GM18526 (cell line): ENCODE results near the gene NFIC.

ENCODE experiments used
- POLR2A ChIP-seq: IDR thresholded peaks from 3 replicates; pipeline ENCODE4 v1.6.1; 2011; ENCODE audit not compliant: insufficient read length; ENCODE audit errors: extremely low read depth

Gene NFIC

DNA sequence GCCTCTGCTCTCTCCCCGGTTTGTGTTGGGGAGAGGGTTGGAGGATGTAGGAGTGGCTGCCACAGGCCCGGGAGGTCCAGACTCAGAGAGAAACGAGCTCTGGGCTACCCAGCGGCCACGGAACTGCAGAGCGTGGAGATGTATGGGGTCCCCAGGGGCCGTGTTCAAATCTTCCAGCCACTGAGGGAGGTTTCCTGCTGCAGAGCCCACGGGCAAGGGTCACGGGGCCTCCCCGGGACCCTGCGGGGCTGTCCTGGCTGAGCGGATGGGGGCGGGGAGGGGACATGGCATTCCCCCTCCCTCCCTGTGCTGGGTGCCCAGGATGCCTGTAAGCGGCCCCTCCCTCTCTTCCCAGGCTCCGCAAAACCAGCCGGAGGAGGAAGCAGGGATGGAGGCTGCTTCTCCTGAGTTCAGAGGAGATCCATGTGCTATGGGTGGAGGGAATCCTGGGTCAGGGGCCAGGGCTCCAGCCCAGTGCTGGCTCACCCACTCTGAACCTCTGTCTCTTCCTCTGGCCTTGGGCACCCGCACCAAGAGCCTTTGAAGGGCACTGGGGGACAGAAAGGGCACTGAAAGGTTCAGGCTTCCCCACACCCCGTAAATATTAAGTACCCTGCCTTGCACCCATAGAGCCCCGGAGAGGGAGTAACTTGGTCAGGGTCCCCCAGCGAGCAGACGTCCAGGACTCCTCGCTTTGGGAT lies 91.3 kb downstream of the NFIC start:
- TF ChIP-seq POLR2A, result no peak

DNA sequence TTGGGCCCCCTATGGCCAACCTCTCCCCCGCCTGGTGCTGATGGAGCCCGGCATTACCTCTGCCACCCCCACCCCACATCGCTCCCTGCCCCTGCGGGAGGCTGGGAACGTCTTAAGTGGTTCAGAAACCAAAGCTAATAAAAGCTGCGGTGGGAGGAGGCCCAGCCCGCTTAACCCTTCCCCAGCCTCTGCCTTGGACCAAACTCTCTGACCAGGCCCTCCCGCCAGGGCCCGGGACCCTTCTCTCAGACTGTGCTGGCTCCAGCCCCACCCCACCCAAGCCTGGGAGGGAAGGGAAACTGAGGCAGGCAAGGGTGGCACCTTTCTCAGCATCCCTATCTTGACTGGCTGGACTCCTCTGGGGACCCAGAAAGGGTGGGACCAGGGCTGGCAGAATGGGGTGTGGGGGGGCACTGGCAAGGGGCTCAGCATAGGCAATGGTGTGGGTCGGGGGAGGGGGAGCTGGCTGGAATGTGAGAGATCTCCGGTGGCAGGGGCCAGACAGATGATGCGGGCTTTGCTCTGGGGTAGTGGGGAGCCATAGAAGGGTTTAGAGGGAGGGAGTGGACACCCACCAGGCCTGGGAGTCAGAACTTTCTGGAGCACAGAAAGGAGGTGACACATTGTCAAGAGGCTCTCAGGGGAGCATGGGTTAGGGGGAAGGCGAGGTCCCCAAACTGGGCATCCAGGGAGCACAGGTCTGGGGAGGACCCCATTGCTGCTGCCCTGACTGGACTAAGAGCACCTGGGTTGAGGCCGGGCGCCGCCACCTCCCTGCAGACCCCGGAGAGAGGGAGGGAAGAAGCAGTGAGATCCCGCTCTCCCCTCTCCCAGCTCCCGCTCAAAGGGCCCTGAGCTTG lies 92.1 kb downstream of the NFIC start:
- TF ChIP-seq POLR2A, result no peak

DNA sequence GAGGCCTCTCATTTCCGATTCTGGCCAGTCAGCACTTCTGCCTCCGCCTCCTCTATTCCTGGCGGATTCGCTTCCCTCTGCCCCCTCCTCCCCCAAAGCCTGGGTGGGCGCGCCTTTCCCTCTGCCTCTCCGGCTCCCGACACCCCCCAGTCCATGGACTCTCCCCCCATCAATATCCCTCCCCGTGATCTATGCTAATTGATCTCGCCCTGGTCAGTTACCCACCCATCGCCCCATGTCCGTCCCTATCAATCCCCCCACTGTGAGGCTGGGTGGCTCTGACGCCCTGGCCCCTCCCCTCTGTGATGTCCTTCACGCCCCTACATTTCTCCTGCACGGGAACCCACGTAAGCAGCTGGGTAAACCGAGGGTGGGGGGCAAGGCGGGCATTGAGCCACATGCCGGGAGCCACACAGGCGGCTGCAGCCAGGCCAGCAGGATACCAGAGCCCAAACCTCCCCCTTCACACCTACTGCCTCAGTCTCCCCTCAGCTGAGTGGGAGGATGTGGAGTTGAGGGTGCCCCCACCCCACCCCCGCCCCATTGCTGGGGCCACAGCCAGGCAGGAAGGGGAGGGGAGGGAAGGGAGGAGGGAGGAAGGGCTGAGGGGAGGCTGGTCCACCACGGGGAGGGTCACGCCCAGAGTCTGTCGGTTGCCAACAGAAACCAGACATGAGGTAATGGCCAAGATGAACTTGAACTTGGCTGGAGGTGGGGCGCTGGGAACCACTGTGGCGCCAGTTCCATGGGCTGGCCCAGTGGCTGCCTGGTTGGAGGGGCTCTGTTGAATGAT lies 92.9 kb downstream of the NFIC start:
- no peak for TF ChIP-seq POLR2A

DNA sequence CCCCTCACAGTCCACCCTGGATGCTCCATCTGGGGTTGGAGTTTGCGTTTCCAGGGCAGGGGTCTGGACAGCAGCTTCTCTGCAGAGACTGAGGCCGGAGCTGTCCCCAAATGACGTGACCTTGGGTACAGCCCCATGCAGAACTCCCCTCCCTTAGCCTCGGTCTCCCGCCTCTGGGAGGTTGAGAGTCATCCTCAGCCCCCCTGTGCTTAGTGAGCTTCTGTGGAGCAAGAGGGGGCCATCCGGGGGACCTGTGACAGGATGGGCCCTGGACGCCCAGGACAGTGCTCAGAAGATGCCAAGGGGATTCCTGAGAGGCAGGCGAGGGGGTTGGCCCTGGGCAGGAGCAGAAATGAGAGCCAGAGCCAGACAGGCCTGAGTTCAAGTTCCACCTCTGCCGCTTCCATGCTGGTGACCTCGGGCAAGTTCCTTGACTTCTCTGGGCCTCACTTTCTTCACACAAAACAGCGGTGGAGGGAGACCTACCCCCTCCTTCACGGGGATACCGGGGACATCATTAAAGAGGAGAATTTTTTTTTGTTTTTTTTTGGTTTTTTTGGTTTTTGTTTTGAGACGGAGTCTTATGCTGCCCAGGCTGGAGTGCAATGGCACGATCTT lies 93.7 kb downstream of the NFIC start:
- TF ChIP-seq POLR2A, result no peak

DNA sequence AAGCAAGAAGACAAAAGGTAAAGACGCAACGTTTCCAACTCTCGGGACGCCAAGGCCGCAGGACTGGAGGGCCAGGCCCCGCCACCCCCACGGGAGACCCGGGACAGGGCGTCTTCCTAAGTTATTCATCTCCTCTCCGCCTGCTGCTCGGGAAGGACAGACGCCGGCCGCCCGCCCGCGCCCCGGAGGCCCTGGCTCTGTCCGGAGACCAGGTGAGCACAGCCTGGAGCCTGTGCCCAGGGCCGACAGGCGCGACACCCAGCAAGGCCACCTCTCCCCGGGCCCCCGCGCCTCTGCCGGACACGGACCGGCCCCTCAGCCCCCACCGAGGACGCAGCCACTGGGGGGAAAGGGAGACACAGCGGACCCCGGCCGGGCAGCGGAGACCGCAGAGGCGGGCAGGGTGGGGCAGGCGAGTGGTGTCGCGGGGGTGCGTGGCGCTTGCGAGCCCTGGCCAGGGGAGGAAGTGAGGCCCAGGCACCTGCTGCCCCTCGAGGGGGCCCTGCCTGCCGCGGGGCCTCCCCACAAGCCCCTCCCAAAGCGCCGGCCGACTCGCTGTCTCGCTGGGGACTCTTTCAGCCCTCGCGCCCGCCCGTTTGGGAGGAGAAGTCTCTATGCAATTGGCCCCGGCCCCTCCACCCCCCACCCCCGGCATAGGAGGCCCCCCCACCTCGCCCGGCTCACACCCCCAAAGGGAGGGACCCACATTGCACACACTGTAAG lies 96.8 kb downstream of the NFIC start:
- TF ChIP-seq POLR2A, result no peak

DNA sequence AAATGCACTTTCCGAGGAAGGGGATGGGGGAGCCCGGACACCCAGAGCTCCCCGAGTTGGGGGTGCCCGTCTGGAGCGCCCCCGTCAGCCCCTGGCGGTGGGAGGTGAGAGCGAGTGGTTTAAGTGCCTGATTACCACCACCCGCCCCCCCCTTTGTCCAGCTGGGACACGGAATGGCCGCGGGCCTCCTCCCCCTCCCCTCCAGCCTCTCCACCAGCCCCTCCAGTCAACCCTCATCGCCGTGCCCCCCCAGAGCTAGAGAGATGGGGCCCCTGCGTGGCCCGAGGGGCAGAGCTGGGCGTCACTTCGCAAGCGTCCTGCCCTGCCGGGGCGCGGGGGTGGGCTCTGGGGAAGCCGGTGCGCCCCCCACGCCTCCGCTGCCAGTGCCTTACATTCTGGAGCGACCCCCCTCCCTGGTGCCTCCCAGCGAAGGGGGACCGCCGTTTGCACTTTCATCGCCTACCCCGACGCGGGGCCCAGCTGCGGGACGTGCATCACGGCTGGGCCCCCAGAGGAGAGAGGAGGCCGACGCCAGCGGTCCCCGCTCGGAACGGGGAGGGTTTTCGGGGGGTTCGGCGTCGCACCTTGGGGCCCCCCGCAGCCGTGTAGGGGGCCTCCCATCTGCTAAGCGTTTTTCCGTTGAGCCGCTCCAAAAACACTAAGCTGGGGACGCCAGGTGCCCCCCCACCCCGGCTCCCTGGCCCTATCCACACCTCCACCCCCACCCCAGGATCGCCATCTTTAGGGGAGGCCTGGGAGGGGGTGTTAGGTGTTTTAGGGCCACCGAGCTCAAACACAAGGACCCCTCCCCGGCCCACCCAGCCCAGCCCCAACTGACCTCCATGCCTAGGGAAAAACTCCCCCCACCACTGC lies 97.6 kb downstream of the NFIC start:
- no peak for TF ChIP-seq POLR2A

DNA sequence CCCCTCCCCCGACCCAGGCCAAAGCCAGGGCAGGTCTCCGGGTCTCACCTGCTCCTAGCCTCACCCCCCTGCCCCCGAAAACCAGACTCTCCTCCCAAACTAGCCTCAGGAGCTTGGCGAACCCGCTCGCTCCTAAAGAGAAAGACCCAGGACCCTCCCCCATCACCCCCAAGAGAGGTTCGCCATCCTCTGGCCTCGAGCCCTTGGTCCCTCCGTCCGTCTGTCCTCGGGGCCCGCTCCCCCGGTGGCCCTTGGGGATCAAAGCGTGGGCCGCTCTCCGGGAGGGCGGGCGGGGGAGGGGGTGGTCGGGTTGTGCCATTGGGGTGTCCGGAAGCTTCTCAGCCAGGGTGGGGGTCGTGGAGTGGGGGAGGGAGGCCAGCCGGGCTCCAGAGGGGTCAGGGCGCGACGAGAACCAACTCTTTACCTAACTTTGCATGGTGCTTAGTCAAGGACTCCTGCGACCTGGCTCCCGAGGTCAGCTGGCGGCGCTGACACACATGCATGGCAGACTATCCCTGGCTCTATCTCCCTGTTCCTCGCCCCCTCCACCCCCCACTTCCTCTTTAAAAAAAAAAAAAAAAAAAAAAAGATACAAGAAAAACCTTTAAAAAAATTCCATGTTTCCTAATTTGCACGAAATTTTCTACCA lies 98.3 kb downstream of the NFIC start:
- TF ChIP-seq POLR2A, result no peak

DNA sequence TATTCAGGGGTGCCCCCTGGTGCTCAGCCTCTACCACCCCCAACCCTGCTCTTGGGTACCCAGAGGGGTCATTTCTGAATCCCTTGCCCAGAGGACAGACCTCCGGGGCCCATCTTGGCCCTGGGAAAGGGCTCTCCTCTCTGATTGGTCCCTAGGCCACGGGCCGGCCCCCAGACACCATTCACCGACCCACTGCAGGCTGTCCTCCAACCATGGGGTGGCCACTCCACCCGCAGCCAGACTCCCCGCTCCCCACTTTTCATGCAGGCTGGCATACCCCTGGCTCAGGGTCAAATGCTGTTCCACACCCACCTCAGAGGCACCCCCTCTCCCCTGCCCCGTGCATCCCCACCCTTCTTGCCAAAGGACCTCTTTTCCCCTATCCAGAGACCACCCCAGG lies 99.2 kb downstream of the NFIC start:
- TF ChIP-seq POLR2A, result no peak

DNA sequence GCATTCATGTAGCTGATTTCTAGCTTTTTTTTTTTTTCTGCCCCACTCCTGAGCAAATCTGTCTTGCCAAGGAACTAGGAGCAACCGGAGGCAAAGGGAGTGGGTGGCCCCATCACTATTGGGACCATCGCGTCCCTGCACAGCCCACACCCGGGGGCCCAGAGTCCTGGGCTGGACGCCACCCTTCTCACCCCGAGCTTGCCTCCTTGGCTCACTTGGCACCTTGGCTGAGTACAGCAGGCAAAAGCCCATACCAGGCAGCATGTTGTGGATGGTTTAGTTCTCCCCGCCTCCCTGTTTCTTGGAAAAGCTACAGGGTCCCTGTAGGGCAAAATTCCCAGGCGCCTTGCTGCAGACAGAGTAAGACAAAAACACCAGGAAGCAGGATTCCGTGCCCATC lies 100.3 kb downstream of the NFIC start:
- TF ChIP-seq POLR2A, result no peak

DNA sequence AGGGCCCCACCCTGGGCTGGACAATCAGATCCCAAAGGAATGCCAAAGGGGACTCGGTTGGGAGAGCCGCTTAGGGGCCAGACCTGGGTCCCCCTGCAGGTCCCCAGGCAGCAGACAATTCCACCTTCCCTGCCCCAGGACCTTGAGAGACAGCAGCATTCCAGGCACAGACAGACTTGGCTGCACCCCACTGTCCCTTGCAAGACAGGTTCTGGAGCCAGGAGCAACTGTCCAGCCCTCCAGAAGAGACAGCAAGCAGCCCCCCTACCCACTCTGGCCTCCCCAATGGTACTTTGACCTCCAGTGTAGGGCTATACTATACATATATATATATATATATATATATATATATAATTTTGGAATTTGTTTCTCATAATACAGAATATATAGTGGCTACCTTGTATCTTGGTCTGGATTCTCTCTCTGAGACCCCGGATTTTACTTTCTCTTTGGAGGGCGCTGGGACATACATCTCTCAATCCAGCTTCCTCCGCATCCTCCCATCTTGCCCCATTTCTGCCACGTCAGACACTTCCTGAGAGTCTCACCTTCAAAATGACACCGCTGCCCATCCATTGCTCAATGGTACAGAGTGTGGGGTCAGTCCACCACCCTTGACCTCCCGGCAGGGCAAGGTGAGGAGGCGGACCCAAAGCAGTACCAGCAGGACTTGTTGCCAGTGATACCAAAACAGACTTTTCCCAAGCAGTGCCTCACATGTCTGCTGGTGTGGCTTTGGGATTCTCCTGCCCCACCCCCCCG lies 101.2 kb downstream of the NFIC start:
- TF ChIP-seq POLR2A, result no peak

DNA sequence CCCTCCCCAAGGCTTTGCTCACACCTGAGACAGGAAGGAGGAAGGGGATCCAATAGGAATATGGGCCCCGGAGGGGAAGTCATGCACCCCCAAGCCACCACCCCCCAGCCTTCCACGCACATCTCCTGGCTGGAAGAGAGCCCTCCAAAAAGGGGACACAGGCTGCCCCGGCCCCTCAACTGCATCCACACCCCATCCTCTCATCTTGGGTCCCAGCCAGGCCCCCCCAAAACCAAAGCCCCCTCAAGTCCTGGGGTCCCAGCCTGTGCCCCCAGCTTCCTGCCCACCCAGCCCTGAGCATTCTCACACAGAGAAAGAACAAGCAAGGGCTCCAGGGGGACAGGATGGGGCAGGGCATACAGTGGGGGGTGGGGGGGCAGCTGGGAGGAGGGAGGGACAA lies 101.8 kb downstream of the NFIC start:
- TF ChIP-seq POLR2A, result no peak

DNA sequence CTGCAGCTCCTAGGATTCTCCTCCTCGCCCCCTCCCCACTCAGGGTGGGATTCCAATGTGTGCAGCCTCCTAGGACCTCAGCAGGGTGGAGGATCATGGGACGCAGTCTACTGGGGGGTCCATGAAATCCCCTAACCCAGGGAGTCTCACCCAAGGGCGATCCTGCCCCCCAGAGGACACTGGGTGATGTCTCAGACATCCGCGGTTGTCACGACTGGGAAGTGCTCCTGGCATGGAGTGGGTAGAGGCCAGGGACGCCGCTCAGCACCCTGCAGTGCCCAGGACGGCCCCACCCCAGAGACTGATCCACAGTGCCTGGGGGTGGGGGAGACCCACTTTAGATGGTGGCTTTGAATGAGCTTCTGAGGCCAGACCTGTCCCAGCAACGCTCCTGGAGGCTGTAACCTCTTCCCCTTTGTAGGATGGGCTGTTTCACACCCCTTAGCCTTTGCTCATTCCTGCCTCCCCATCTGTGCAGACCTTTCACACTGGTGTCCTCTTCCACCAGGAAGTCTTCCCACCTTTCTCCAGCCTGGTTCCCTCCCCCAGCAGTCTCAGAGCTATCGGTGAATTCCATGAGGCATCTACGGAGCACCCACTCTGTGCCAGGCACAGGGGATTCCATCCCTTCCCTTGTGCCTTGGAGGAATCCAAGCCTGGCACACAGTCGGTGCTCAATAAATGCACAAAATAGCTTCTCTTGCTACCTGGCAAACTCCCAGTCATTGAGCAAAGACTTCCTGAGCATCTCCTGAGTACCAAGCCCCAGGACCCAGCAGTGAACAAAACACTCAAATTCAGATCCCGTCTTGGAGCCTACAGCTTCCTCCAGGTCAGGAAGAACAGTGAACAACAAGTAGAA lies 103.5 kb downstream of the NFIC start:
- TF ChIP-seq POLR2A, result no peak
